Endodermal cell (in vitro differentiated cells): ENCODE data around the gene ZSWIM6. TPM values are rescaled to one million over a fixed set of nuclear protein-coding genes. Genes with fewer than 3 reads are reported as not detected.

ENCODE experiments used
- DNase-seq: peaks from one replicate; pipeline ENCODE4 v3.0.0-alpha.2; 2017
- H3K27ac ChIP-seq: 2 replicates; pipeline ENCODE4 v1.5.1; 2013; ENCODE audit warnings: mild to moderate bottlenecking, low read depth, low read length, moderate library complexity
- H3K27me3 ChIP-seq: 2 replicates; pipeline ENCODE4 v1.6.1; 2013; ENCODE audit warnings: mild to moderate bottlenecking, low read length, moderate library complexity; ENCODE audit not compliant: insufficient read depth, control insufficient read depth, poor library complexity, severe bottlenecking
- H3K36me3 ChIP-seq: 2 replicates; pipeline ENCODE4 v1.7.0; 2013; ENCODE audit warnings: mild to moderate bottlenecking, low read length, moderate library complexity; ENCODE audit not compliant: control insufficient read depth, insufficient read depth
- H3K4me1 ChIP-seq: one replicate; pipeline ENCODE4 v1.7.0; 2013; ENCODE audit warnings: low read length; ENCODE audit not compliant: control insufficient read depth, insufficient read depth
- H3K4me3 ChIP-seq: 2 replicates; pipeline ENCODE4 v1.5.1; 2013; ENCODE audit warnings: mild to moderate bottlenecking, low read length, moderate library complexity
- H3K9ac ChIP-seq: 2 replicates; pipeline ENCODE4 v1.6.1; 2013; ENCODE audit warnings: mild to moderate bottlenecking, low read length, moderate library complexity; ENCODE audit not compliant: poor library complexity, severe bottlenecking; ENCODE audit errors: extremely low read depth
- H3K9me3 ChIP-seq: 2 replicates; pipeline ENCODE4 v1.6.1; 2013; ENCODE audit warnings: mild to moderate bottlenecking, low read length, moderate library complexity; ENCODE audit not compliant: control insufficient read depth
- H3K27ac Mint-ChIP-seq: 2 replicates; pipeline ENCODE4 v1.8.0; 2020; ENCODE audit warnings: mixed read lengths
- H3K27me3 Mint-ChIP-seq: 2 replicates; pipeline ENCODE4 v1.8.0; 2021; ENCODE audit warnings: mild to moderate bottlenecking, mixed read lengths; ENCODE audit not compliant: insufficient read depth
- H3K36me3 Mint-ChIP-seq: 2 replicates; pipeline ENCODE4 v1.8.0; 2020; ENCODE audit warnings: low read depth, mixed read lengths
- H3K4me1 Mint-ChIP-seq: 2 replicates; pipeline ENCODE4 v1.8.0; 2020; ENCODE audit warnings: mixed read lengths
- H3K4me3 Mint-ChIP-seq: 2 replicates; pipeline ENCODE4 v1.8.0; 2020; ENCODE audit warnings: mild to moderate bottlenecking, moderate library complexity, mixed read lengths
- H3K9me3 Mint-ChIP-seq: 2 replicates; pipeline ENCODE4 v1.8.0; 2020; ENCODE audit warnings: mild to moderate bottlenecking, mixed read lengths
- CTCF ChIP-seq: fragments of 200-600 bp; sonication (generic); conservative IDR thresholded peaks from 2 replicates; pipeline ENCODE4 v1.5.0; 2021; ENCODE audit warnings: antibody characterized with exemption, mild to moderate bottlenecking
- WGBS, 2 experiments: methylation state at CpG; one replicate each; pipeline versions ENCODE4 v1.1.5 to v1.1.7; 2013; ENCODE audit warnings: missing lambda C conversion rate in 2 of 2, mixed read lengths in 1 of 2; ENCODE audit not compliant: insufficient coverage in 1 of 2, insufficient read length in 1 of 2; 5-methylcytosine and 5-hydroxymethylcytosine counted together
- total RNA-seq, 2 donors: library from RNA; stranded (reverse); fragmentation: NEBNext Ultra II Directional in 1 of 2; extraction: Animal tissue kit (Norgen Biotek cat#: 25700) in 1 of 2; gene quantifications; 2 replicates in 1 of 2; 3 replicates in 1 of 2; pipeline ENCODE4 v1.2.1, GENCODE V29; 2021

The ZSWIM6 gene
- total RNA-seq, 2 donors from 2014 or later, result 18.1 to 18.8 TPM

- no peak overlapping the region for H3K9ac ChIP-seq
- Mint-ChIP-seq H3K36me3 (no peaks in the 10 kb centered on the region), H3K4me3 (no peak overlapping the region), H3K27me3 (no peaks in the 10 kb centered on the region), H3K27ac (no peak overlapping the region), H3K9me3 (peaks cover 7% of the 10 kb centered on the region), H3K4me1 (peaks cover 17% of the 10 kb centered on the region)
- no peak for DNase-seq
- H3K4me1 ChIP-seq, result no peaks in the 10 kb centered on the region
- H3K27ac ChIP-seq, result no peak overlapping the region
- WGBS, 2 experiments, result 80% methylated on average over 1 of the region's 1 CpG; no CpG with 5 or more reads in 1 of the 2 experiments
- no peak for TF ChIP-seq CTCF
- H3K9me3 ChIP-seq, result peaks cover 7% of the 10 kb centered on the region
- no peaks in the 10 kb centered on the region for H3K27me3 ChIP-seq
- H3K4me3 ChIP-seq, result no peak overlapping the region
- peaks cover 2% of the 10 kb centered on the region for H3K36me3 ChIP-seq
Observed at GRCh38 chr5:61397238-61397637, 65.2 kb downstream of the ZSWIM6 start.

GRCh38 chr5:61397937-61398336 lies 65.9 kb downstream of the ZSWIM6 start:
- Mint-ChIP-seq H3K27ac (no peak overlapping the region), H3K27me3 (no peaks in the 10 kb centered on the region), H3K9me3 (peaks cover 7% of the 10 kb centered on the region), H3K36me3 (no peaks in the 10 kb centered on the region), H3K4me1 (peaks cover 18% of the 10 kb centered on the region), H3K4me3 (no peak overlapping the region)
- no peaks in the 10 kb centered on the region for H3K36me3 ChIP-seq
- no peak for DNase-seq
- H3K9ac ChIP-seq, result no peak overlapping the region
- no peaks in the 10 kb centered on the region for H3K27me3 ChIP-seq
- TF ChIP-seq CTCF, result no peak
- no peaks in the 10 kb centered on the region for H3K4me1 ChIP-seq
- peaks cover 7% of the 10 kb centered on the region for H3K9me3 ChIP-seq
- WGBS, 2 experiments, result 94 to 100% methylated on average over 2 of the region's 2 CpGs
- H3K4me3 ChIP-seq, result no peak overlapping the region
- H3K27ac ChIP-seq, result no peak overlapping the region

GRCh38 chr5:61398440-61398839 lies 66.4 kb downstream of the ZSWIM6 start:
- no peak overlapping the region for H3K27ac ChIP-seq
- no peaks in the 10 kb centered on the region for H3K27me3 Mint-ChIP-seq
- H3K36me3 Mint-ChIP-seq, result no peaks in the 10 kb centered on the region
- peaks cover 7% of the 10 kb centered on the region for H3K9me3 ChIP-seq
- no peak overlapping the region for H3K4me3 ChIP-seq
- TF ChIP-seq CTCF, result no peak
- H3K36me3 ChIP-seq, result no peaks in the 10 kb centered on the region
- no peaks in the 10 kb centered on the region for H3K4me1 ChIP-seq
- 80 to 96% methylated on average over 2 to 4 of the region's 4 CpGs for WGBS, 2 experiments
- H3K9me3 Mint-ChIP-seq, result peaks cover 7% of the 10 kb centered on the region
- DNase-seq, result no peak
- no peak overlapping the region for H3K27ac Mint-ChIP-seq
- peaks cover 20% of the 10 kb centered on the region for H3K4me1 Mint-ChIP-seq
- H3K27me3 ChIP-seq, result no peaks in the 10 kb centered on the region
- H3K4me3 Mint-ChIP-seq, result no peak overlapping the region
- no peak overlapping the region for H3K9ac ChIP-seq
